ENCODE results near the gene KRTAP1-3. TPM values are rescaled to one million over a fixed set of nuclear protein-coding genes. Genes with fewer than 3 reads are reported as not detected.
"Not testable (repeated sequence)": the region's sequence is repeated elsewhere in the genome, so short reads cannot be mapped to it uniquely, and the experiment has no call there.

Gene KRTAP1-3
- total and polyA plus RNA-seq, 10 donors, result not detected

DNA sequence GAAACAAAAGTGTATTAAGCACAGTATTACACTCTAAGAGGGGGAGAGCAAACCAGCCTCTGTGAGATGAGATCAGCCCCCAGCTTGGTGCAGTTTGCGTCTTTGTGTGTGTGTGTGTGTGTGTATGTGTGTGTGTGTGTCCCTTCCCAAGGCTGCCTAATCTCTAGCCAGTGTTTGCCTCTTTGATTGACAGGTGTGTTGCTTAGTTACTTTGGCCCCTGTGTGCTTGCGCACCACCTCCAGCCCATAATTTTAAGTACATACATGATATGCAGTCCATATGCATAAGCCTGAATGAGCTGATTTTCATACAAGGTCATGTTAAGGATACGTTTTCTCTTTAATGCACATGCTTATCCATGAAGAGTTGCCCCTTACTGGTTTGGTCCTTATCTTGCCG is 32.9 kb downstream of the KRTAP1-3 start:
- intact Hi-C loops (cut with DNase I; ENCODE audit: low total_unique reads), result no loop called here
- no peak for DNase-seq
- Histone ChIP-seq H3K4me1 (no peaks in the 10 kb centered on the region), H3K36me3 (no peaks in the 10 kb centered on the region), H3K27me3 (replicated peaks in 1 of 7) (peaks cover 0 to 22% (median 0%) of the 10 kb centered on the region in 7 donors), H3K4me3 (no peak overlapping the region), H3K27ac (no peak overlapping the region), H3K9me3 (no peaks in the 10 kb centered on the region)
- 85 to 93% (median 88%) methylated on average over 4 of the region's 4 CpGs for WGBS, 5 donors
- TF ChIP-seq POLR2AphosphoS5 (IDR thresholded peaks at IDR 0.05) (no peak), POLR2A (IDR thresholded peaks at IDR 0.05) (no peak)
- TF ChIP-seq, protein P1, sequence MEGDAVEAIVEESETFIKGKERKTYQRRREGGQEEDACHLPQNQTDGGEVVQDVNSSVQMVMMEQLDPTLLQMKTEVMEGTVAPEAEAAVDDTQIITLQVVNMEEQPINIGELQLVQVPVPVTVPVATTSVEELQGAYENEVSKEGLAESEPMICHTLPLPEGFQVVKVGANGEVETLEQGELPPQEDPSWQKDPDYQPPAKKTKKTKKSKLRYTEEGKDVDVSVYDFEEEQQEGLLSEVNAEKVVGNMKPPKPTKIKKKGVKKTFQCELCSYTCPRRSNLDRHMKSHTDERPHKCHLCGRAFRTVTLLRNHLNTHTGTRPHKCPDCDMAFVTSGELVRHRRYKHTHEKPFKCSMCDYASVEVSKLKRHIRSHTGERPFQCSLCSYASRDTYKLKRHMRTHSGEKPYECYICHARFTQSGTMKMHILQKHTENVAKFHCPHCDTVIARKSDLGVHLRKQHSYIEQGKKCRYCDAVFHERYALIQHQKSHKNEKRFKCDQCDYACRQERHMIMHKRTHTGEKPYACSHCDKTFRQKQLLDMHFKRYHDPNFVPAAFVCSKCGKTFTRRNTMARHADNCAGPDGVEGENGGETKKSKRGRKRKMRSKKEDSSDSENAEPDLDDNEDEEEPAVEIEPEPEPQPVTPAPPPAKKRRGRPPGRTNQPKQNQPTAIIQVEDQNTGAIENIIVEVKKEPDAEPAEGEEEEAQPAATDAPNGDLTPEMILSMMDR (IDR thresholded peaks at IDR 0.05 in 8 of 11, conservative IDR thresholded peaks at IDR 0.05 in 3 of 11), result no peak

DNA sequence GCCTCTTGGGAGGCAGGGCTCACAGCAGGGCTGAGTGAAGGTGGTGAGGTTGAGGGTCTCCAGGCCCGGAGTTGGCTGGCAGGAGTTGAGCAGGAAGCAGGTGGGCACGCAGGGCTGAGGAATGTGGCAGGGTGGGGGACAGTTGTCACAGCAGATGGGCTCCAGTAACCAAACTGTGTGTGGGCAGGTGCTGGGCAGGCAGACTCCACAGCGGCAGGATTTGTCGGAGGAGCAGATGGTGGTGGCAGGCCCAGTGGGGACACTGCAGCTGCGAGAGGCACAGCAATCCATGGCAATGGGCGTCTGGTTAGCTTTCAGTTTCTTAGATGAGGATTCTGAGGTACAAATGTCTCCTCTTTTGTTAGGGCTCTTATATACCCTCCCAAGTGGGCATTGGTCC is 35.1 kb downstream of the KRTAP1-3 start, which contains the start of gene KRTAP3-2:
KRTAP3-2 (minus strand) TSS at position 344 of the 400 bp plus-strand sequence; CDS start at position 291, 53 bp downstream.
- 80 to 91% (median 86%) methylated on average over 5 to 6 of the region's 6 CpGs for WGBS, 5 donors
- H3K9me3 ChIP-seq; DNase-seq; H3K36me3 ChIP-seq; H3K4me3 ChIP-seq; H3K4me1 ChIP-seq; intact Hi-C loops (cut with DNase I; ENCODE audit: low total_unique reads); H3K27ac ChIP-seq: not testable (repeated sequence)
- peaks cover 0 to 32% (median 0%) of the 10 kb centered on the region in 7 donors for H3K27me3 ChIP-seq (replicated peaks in 1 of 7)

DNA sequence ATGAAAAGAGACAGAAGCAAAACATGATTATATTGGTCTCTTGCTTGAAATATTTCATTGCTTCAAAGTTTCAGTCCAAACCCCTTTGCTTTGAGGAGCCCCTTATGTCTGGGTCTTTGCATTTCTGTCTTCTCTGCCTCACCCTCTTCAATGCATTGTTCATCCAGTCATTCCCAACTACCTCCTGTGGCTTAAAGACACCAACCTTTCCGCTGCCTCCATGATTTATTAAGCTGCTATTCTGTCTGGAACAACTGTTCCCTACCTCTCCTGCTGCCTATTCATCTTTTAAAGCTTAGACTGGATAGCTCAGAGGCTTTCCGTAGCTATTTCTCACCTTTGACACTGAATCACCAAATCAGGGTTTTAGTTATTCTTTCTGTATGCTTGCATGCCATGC is 37.3 kb downstream of the KRTAP1-3 start:
- TF ChIP-seq POLR2A (IDR thresholded peaks at IDR 0.05) (no peak), POLR2AphosphoS5 (IDR thresholded peaks at IDR 0.05) (no peak)
- TF ChIP-seq, protein P1 (IDR thresholded peaks at IDR 0.05 in 8 of 11, conservative IDR thresholded peaks at IDR 0.05 in 3 of 11), result no peak
- Histone ChIP-seq H3K9me3 (no peaks in the 10 kb centered on the region), H3K27ac (no peak overlapping the region), H3K36me3 (no peaks in the 10 kb centered on the region), H3K27me3 (replicated peaks in 1 of 7) (peaks cover 0 to 37% (median 0%) of the 10 kb centered on the region in 7 donors), H3K4me3 (no peak overlapping the region), H3K4me1 (no peaks in the 10 kb centered on the region)
- intact Hi-C loops (cut with DNase I; ENCODE audit: low total_unique reads), result no loop called here
- no peak for DNase-seq
- WGBS, 5 donors, result 56 to 88% (median 76%) methylated on average over 2 of the region's 2 CpGs

DNA sequence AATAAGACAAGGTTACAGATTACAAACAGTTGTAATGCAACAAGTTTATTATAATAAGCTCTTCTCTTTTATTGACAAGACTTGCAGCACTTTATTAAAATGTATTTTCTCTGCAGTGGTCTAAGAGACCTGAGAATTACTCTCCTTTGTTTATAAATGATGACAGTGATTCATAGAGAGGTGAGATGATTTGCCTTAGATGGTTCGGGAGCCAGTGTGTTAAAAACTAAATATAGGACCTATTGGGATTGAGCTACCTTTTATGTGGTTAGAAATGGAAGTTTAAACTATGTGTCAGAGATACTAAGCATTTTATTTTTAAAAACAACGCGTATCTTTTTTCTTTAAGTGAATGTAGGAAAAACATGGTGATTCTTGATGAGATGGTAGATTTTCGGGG is 37.8 kb downstream of the KRTAP1-3 start:
- no peaks in the 10 kb centered on the region for H3K4me1 ChIP-seq
- H3K36me3 ChIP-seq, result no peaks in the 10 kb centered on the region
- no peaks in the 10 kb centered on the region for H3K9me3 ChIP-seq
- intact Hi-C loops (cut with DNase I; ENCODE audit: low total_unique reads), result no loop called here
- TF ChIP-seq POLR2AphosphoS5 (IDR thresholded peaks at IDR 0.05), result no peak
- TF ChIP-seq, protein P1 (IDR thresholded peaks at IDR 0.05 in 8 of 11, conservative IDR thresholded peaks at IDR 0.05 in 3 of 11), result no peak
- no peak for TF ChIP-seq POLR2A (IDR thresholded peaks at IDR 0.05)
- H3K27ac ChIP-seq, result no peak overlapping the region
- whole genome bisulfite sequencing, 5 donors, result 76 to 86% (median 85%) methylated on average over 4 of the region's 4 CpGs
- no peak overlapping the region for H3K4me3 ChIP-seq
- peaks cover 0 to 41% (median 0%) of the 10 kb centered on the region in 7 donors for H3K27me3 ChIP-seq (replicated peaks in 1 of 7)
- DNase-seq, result no peak

DNA sequence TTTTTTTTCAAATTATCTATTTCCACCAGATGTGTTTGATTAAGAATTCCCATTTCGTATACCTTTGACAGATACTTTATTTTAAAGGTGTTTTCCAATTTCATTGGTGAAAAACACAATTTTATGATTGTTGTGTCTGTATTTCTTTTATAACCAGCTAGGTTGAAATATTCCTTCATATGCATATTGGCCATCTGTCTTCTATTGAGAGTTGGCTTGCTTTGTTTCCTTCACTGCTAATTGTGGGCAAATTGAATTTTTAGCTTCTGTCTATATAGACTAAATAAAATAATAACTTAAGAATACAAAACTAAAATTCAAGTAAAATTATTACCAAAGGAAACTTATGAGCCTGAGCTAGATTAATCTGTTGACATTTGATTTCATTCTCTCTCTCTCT is 39.6 kb downstream of the KRTAP1-3 start:
- WGBS, 5 donors, result 53 to 79% (median 70%) methylated on average over 1 of the region's 1 CpG
- H3K4me3 ChIP-seq, result no peak overlapping the region
- H3K4me1 ChIP-seq, result no peaks in the 10 kb centered on the region
- H3K36me3 ChIP-seq, result no peaks in the 10 kb centered on the region
- peaks cover 0 to 3% (median 0%) of the 10 kb centered on the region in 8 donors for H3K9me3 ChIP-seq
- TF ChIP-seq, protein P1 (IDR thresholded peaks at IDR 0.05 in 8 of 11, conservative IDR thresholded peaks at IDR 0.05 in 3 of 11), result no peak
- no peak for DNase-seq
- peaks cover 0 to 51% (median 0%) of the 10 kb centered on the region in 7 donors for H3K27me3 ChIP-seq (replicated peaks in 1 of 7)
- intact Hi-C loops (cut with DNase I; ENCODE audit: low total_unique reads), result no loop called here
- no peak overlapping the region for H3K27ac ChIP-seq
